Measurements from ENCODE around the gene MACROD1.

MACROD1 gene

GRCh38 chr11:64113462-64113780 is 52.5 kb downstream of the MACROD1 start:
- Histone ChIP-seq H3K9ac (ENCODE audit: low read length) (no peak overlapping the region), H3K4me2 (ENCODE audit: low read depth, low read length, poor library complexity, severe bottlenecking) (no peak overlapping the region), H3K9me2 (replicated peaks; ENCODE audit: insufficient read depth, low read length) (no peaks in the 10 kb centered on the region), H2AFZ (ENCODE audit: low read depth, low read length, severe bottlenecking) (no peak overlapping the region), H4K20me1 (ENCODE audit: low read depth, low read length) (no peaks in the 10 kb centered on the region), H3K36me3 (ENCODE audit: low read length) (no peaks in the 10 kb centered on the region), H3K27me3 (ENCODE audit: low read length) (no peaks in the 10 kb centered on the region), H3K79me2 (ENCODE audit: insufficient read depth, low read length) (no peaks in the 10 kb centered on the region), H3K27ac (ENCODE audit: low read depth, low read length) (no peak overlapping the region), H3K4me3 (ENCODE audit: insufficient read depth, low read length, poor library complexity, severe bottlenecking) (no peak overlapping the region), H3K9me3 (ENCODE audit: insufficient read depth, low read length) (no peaks in the 10 kb centered on the region), H3F3A (ENCODE audit: insufficient read depth) (no peaks in the 10 kb centered on the region)
- TF ChIP-seq EZH2phosphoT487 (conservative IDR thresholded peaks at IDR 0.05; ENCODE audit: low read length) (no peak), CTCF (IDR thresholded peaks at IDR 0.05; ENCODE audit: insufficient read depth, low read length, poor library complexity, severe bottlenecking) (no peak)

GRCh38 chr11:64112771-64113461 is 53.0 kb downstream of the MACROD1 start:
- H2AFZ ChIP-seq (ENCODE audit: low read depth, low read length, severe bottlenecking) = no peak overlapping the region
- no peaks in the 10 kb centered on the region for H3F3A ChIP-seq (ENCODE audit: insufficient read depth)
- H3K36me3 ChIP-seq (ENCODE audit: low read length) = no peaks in the 10 kb centered on the region
- H3K4me2 ChIP-seq (ENCODE audit: low read depth, low read length, poor library complexity, severe bottlenecking) = no peak overlapping the region
- TF ChIP-seq EZH2phosphoT487 (conservative IDR thresholded peaks at IDR 0.05; ENCODE audit: low read length) (no peak), CTCF (IDR thresholded peaks at IDR 0.05; ENCODE audit: insufficient read depth, low read length, poor library complexity, severe bottlenecking) (no peak)
- H3K4me3 ChIP-seq (ENCODE audit: insufficient read depth, low read length, poor library complexity, severe bottlenecking) = no peak overlapping the region
- H3K9me3 ChIP-seq (ENCODE audit: insufficient read depth, low read length) = no peaks in the 10 kb centered on the region
- no peak overlapping the region for H3K9ac ChIP-seq (ENCODE audit: low read length)
- H3K27ac ChIP-seq (ENCODE audit: low read depth, low read length) = no peak overlapping the region
- H4K20me1 ChIP-seq (ENCODE audit: low read depth, low read length) = no peaks in the 10 kb centered on the region
- H3K27me3 ChIP-seq (ENCODE audit: low read length) = no peaks in the 10 kb centered on the region
- no peaks in the 10 kb centered on the region for H3K9me2 ChIP-seq (replicated peaks; ENCODE audit: insufficient read depth, low read length)
- H3K79me2 ChIP-seq (ENCODE audit: insufficient read depth, low read length) = no peaks in the 10 kb centered on the region

- Histone ChIP-seq H2AFZ (ENCODE audit: low read depth, low read length, severe bottlenecking) (no peak overlapping the region), H3K79me2 (ENCODE audit: insufficient read depth, low read length) (no peaks in the 10 kb centered on the region), H3K9ac (ENCODE audit: low read length) (no peak overlapping the region), H3K4me3 (ENCODE audit: insufficient read depth, low read length, poor library complexity, severe bottlenecking) (no peak overlapping the region), H3K27ac (ENCODE audit: low read depth, low read length) (no peak overlapping the region), H3K36me3 (ENCODE audit: low read length) (no peaks in the 10 kb centered on the region), H3K9me2 (replicated peaks; ENCODE audit: insufficient read depth, low read length) (no peaks in the 10 kb centered on the region), H3K4me2 (ENCODE audit: low read depth, low read length, poor library complexity, severe bottlenecking) (no peak overlapping the region), H4K20me1 (ENCODE audit: low read depth, low read length) (no peaks in the 10 kb centered on the region), H3F3A (ENCODE audit: insufficient read depth) (no peaks in the 10 kb centered on the region), H3K27me3 (ENCODE audit: low read length) (no peaks in the 10 kb centered on the region), H3K9me3 (ENCODE audit: insufficient read depth, low read length) (no peaks in the 10 kb centered on the region)
- TF ChIP-seq CTCF (IDR thresholded peaks at IDR 0.05; ENCODE audit: insufficient read depth, low read length, poor library complexity, severe bottlenecking) (no peak), EZH2phosphoT487 (conservative IDR thresholded peaks at IDR 0.05; ENCODE audit: low read length) (no peak)
Observed at GRCh38 chr11:64110465-64111375, 55.2 kb downstream of the MACROD1 start.
